IPS DF 4.7 (cell line): Measurements from ENCODE around the gene PMCH.
"Not testable (repeated sequence)": the region's sequence is repeated elsewhere in the genome, so short reads cannot be mapped to it uniquely, and the experiment has no call there.

ENCODE experiments used
- DNase-seq: peaks from one replicate; pipeline ENCODE4 v3.0.0-alpha.2; 2013; ENCODE audit warnings: low spot score; ENCODE audit errors: extremely low read depth

PMCH gene, protein sequence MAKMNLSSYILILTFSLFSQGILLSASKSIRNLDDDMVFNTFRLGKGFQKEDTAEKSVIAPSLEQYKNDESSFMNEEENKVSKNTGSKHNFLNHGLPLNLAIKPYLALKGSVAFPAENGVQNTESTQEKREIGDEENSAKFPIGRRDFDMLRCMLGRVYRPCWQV

GRCh38 chr12:102197789-102198188, at the start of gene PMCH:
Gene PMCH, minus strand, starts transcription at chr12:102197833. Its CDS starts 63 bp downstream, at chr12:102197770.
- no peak for DNase-seq

- DNase-seq: not testable (repeated sequence)
Measured at GRCh38 chr12:102240859-102241258, 43.2 kb upstream of the PMCH start.

DNA sequence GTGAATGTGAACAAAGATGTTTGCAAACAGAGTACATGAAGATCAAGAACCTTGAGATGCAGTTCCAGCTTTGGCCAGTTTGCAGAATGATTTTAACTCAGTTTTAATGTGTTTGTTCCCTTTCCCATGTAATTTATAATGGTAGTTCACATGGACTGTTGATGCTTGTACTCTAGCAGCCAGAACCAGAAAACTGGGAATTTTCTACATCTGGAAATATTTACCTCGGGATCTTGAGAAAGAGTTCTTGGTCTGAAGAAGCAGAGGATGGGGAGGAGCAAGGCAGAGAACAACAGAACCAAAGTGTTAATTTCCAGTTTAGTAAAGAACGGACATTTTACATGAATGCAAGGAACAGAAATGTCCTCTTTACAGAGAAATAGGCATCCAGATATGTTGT, 37.0 kb upstream of the PMCH start:
- no peak for DNase-seq

- no peak for DNase-seq
Measured at GRCh38 chr12:102232446-102232845, 34.8 kb upstream of the PMCH start.

GRCh38 chr12:102232036-102232435, 34.4 kb upstream of the PMCH start:
- DNase-seq: no peak

GRCh38 chr12:102227954-102228353, 30.3 kb upstream of the PMCH start:
- no peak for DNase-seq

DNA sequence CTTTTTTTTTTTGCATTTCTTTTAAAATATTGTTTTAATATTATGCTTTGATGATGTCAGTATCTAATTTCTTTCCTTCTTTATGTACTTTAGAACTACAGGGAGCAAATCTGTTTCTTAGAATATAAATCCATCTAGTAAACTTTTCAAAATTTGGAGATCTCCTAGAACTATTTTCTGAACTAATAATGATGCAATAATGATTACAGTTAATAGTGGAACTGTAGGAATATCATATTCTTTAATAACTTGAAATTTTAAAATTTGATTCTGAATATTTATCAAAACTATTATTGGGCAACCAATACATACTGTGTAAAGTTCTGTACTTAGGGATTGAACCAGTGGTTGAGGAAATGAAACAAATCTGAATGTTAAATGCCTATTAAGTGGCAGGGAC, 23.1 kb upstream of the PMCH start:
- DNase-seq: no peak

DNA sequence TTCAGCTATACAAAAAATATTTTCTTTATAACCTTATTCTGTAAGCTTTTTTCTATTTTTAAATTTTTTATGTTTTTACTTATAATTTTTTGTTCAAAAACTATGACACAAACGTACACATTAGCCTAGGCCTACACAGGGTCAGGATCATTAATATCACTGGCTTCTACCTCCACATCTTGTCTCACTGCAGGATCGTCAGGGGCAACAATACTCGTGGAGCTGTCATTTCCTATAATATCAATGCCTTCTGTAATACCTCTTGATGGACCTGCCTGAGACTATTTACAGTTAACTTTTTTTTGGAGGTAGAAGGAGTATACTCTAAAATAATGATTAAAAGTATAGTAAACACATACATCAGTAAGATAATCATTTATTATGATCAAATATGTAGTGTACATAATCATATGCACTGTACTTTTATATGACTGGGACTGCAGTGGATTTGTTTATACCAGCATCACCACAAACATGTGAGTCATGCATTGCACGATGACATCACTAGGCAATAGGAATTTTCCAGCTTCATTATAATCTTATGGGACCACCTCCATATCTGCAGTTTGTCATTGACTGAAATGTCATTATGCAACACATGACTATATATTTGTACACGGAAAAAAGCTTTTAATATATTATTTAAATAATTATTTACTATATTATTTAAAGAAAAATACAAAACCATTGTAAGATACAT, 18.5 kb upstream of the PMCH start:
- DNase-seq: no peak

GRCh38 chr12:102204025-102204424, 6.4 kb upstream of the PMCH start:
- DNase-seq: no peak

- no peak for DNase-seq
Measured at GRCh38 chr12:102202556-102202955, 4.9 kb upstream of the PMCH start.

- DNase-seq: no peak
Measured at GRCh38 chr12:102201436-102202061, 3.9 kb upstream of the PMCH start.

DNA sequence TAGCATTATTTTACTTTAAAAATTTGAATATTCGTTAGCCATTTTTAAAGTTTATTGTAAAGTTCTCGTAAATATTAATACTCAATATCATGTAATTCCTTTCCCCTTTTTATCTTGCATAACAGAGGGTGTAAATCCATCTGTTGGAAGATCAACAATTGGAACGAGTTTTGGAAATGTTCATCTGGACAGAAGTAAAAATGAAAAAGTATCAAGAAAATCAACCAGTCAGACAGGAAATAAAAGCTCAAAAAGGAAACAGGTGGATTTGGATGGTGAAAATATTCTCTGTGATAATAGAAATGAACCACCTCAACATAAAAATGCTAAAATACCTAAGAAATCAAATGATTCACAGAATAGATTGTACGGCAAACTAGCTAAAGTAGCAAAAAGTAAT, 1.8 kb downstream of the PMCH start:
- DNase-seq: no peak

GRCh38 chr12:102182635-102183034, 15.0 kb downstream of the PMCH start:
- no peak for DNase-seq

GRCh38 chr12:102174761-102175160, 22.9 kb downstream of the PMCH start:
- no peak for DNase-seq

- DNase-seq: no peak
Measured at GRCh38 chr12:102174117-102174516, 23.5 kb downstream of the PMCH start.

DNA sequence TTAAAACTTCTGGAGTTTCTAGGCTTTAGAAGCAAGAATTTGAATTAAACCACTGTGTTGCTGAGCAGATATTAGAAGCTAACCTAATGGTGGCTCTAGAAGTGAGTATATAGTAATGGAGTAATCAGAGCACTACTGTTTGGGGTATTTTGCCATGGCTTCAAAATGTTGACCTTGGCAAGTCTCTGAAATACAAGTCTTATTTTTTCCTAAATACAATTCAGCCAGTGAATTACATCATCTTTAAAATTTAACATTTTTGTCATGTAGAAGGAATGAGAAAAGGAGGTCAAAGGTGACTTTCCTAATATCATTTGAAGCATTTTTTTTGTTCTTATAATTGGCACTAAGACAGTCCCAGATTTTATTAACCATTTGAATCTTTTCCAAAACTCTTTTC, 25.2 kb downstream of the PMCH start:
- DNase-seq: no peak

- no peak for DNase-seq
Measured at GRCh38 chr12:102171951-102172350, 25.7 kb downstream of the PMCH start.

- DNase-seq: no peak
Measured at GRCh38 chr12:102169922-102170621, 27.6 kb downstream of the PMCH start.

DNA sequence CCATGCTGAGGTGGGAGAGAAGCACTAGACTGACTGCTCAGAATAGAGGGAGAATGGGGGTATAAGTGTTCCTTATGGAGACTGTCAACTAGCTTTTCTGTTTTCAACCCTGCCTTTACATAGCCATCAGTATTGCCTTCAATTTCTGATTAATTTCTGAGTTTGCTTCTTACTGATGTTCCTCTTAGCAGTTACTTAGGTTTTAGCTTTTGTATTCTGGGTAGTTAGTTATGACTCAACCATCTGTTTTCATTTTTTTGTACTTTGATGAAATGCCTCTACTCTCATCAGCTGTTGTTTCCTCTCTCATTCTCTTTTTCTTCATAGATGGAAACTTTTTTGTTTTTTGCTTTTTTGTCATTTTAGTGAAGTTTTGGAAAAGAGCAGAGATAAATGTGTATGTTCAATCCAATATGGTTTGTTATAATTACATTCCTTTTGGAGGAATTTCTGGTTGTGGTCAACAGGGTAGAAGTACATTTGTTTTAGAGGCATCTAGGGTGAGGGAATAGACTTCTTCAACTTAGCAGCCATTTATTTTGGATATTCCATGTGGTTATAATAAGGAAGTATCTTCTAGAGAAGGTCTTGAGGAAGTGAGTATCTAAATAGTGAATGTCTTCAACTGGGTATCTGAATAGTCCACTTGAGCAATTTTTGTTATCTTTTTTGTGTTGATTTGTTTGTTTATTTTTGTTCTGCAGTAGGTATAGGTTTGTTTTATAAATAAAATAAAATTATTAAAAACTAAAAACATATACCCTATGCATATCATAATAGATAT, 29.6 kb downstream of the PMCH start:
- no peak for DNase-seq

GRCh38 chr12:102163383-102163782, 34.2 kb downstream of the PMCH start:
- DNase-seq: no peak

- DNase-seq: not testable (repeated sequence)
Measured at GRCh38 chr12:102155206-102155605, 42.4 kb downstream of the PMCH start.
